IMR-90 (cell line): ENCODE results near the gene ATG2A. TPM values are rescaled to one million over a fixed set of nuclear protein-coding genes. Genes with fewer than 3 reads are reported as not detected.

ENCODE experiments used
- ATAC-seq: fragments of 200-7000 bp; cut with Tn5 transposase; 2 replicates; pipeline ENCODE4 v1.9.1; 2020; ENCODE audit warnings: low read depth, mild to moderate bottlenecking, moderate library complexity
- BruUV-seq: library from RNA; stranded (reverse); fragments of 400-500 nt; replicated peaks from 2 replicates; lab custom pipeline; 2021; lab: Mats Ljungman, UMichigan
- CTCF ChIA-PET: fragments of 300-600 bp; formaldehyde crosslinking; extraction: SDS; loops from one replicate; lab custom pipeline; 2021; ENCODE audit warnings: antibody characterized with exemption; lab: Yijun Ruan, JAX
- POLR2A ChIA-PET: fragments of 300-600 bp; sonication (Branson Sonifier 250); formaldehyde crosslinking; loops from one replicate; lab custom pipeline; 2022; ENCODE audit warnings: antibody characterized with exemption; ENCODE audit not compliant: unreplicated experiment; lab: Charles Lee
- DNase-seq: peaks from one replicate; pipeline ENCODE4 v3.0.0; 2013
- H2AFZ ChIP-seq: replicated peaks from 2 replicates; pipeline ENCODE3; 2013; ENCODE audit warnings: low read length, mild to moderate bottlenecking; ENCODE audit not compliant: poor library complexity
- H2AK5ac ChIP-seq: 2 replicates; pipeline ENCODE4 v1.6.1; 2013; ENCODE audit warnings: low read depth, low read length, inconsistent platforms
- H2AK9ac ChIP-seq: replicated peaks from 2 replicates; pipeline ENCODE3; 2013; ENCODE audit warnings: mild to moderate bottlenecking, low read depth, low read length, moderate library complexity; ENCODE audit not compliant: poor library complexity
- H2BK120ac ChIP-seq: 2 replicates; pipeline ENCODE4 v1.6.1; 2013; ENCODE audit warnings: low read depth, low read length, inconsistent platforms
- H2BK15ac ChIP-seq: 3 replicates; pipeline ENCODE4 v1.6.1; 2013; ENCODE audit warnings: low read depth, low read length, inconsistent platforms
- H2BK20ac ChIP-seq: 2 replicates; pipeline ENCODE4 v1.6.1; 2013; ENCODE audit warnings: low read depth, mild to moderate bottlenecking, inconsistent platforms, low read length, moderate library complexity
- H2BK5ac ChIP-seq: 2 replicates; pipeline ENCODE4 v1.6.1; 2013; ENCODE audit warnings: mild to moderate bottlenecking, low read depth, low read length, inconsistent platforms; ENCODE audit not compliant: poor library complexity, severe bottlenecking
- H3K14ac ChIP-seq: replicated peaks from 2 replicates; pipeline ENCODE4 v1.6.1; 2013; ENCODE audit warnings: low read depth, low read length, inconsistent platforms
- H3K18ac ChIP-seq: 2 replicates; pipeline ENCODE4 v1.6.1; 2013; ENCODE audit warnings: low read depth, low read length, control low read depth
- H3K23ac ChIP-seq: 2 replicates; pipeline ENCODE4 v1.6.1; 2013; ENCODE audit warnings: low read depth, low read length, inconsistent platforms
- H3K27ac ChIP-seq: 2 replicates; pipeline ENCODE4 v1.5.1; 2013; ENCODE audit warnings: mild to moderate bottlenecking, control low read depth, low read length; ENCODE audit not compliant: insufficient read depth
- H3K27me3 ChIP-seq: 2 replicates; pipeline ENCODE4 v1.6.1; 2013; ENCODE audit warnings: low read length; ENCODE audit not compliant: control insufficient read depth, insufficient read depth
- H3K36me3 ChIP-seq: 2 replicates; pipeline ENCODE4 v1.6.1; 2013; ENCODE audit warnings: low read length, mixed read lengths; ENCODE audit not compliant: control insufficient read depth, insufficient read depth
- H3K4ac ChIP-seq: 2 replicates; pipeline ENCODE4 v1.6.1; 2013; ENCODE audit warnings: low read depth, low read length, inconsistent platforms
- H3K4me1 ChIP-seq: 2 replicates; pipeline ENCODE4 v1.6.1; 2013; ENCODE audit warnings: low read length, mixed read lengths; ENCODE audit not compliant: control insufficient read depth, insufficient read depth
- H3K4me2 ChIP-seq: 2 replicates; pipeline ENCODE4 v1.6.1; 2013; ENCODE audit warnings: low read depth, mild to moderate bottlenecking, control low read depth, low read length, moderate library complexity
- H3K4me3 ChIP-seq: 2 replicates; pipeline ENCODE4 v1.5.1; 2013; ENCODE audit warnings: low read depth, mild to moderate bottlenecking, control low read depth, low read length, moderate library complexity; ENCODE audit not compliant: insufficient read depth
- H3K56ac ChIP-seq: 2 replicates; pipeline ENCODE4 v1.6.1; 2013; ENCODE audit warnings: low read length, inconsistent platforms; ENCODE audit not compliant: insufficient read depth; ENCODE audit errors: extremely low read depth
- H3K79me1 ChIP-seq, 2 experiments: 2 replicates each; pipeline ENCODE4 v1.6.1; 2013; ENCODE audit warnings: low read length in 2 of 2, inconsistent platforms in 1 of 2, low read depth in 1 of 2
- H3K9ac ChIP-seq: 2 replicates; pipeline ENCODE4 v1.6.1; 2013; ENCODE audit warnings: low read depth, low read length, control low read depth
- H3K9me1 ChIP-seq: 2 replicates; pipeline ENCODE4 v1.6.1; 2013; ENCODE audit warnings: low read length, inconsistent platforms; ENCODE audit not compliant: insufficient read depth
- H3K9me3 ChIP-seq: 2 replicates; pipeline ENCODE4 v1.6.1; 2013; ENCODE audit warnings: low read length; ENCODE audit not compliant: control insufficient read depth, insufficient read depth
- H4K20me1 ChIP-seq: 2 replicates; pipeline ENCODE4 v1.6.1; 2013; ENCODE audit warnings: low read length, inconsistent platforms; ENCODE audit not compliant: insufficient read depth
- H4K5ac ChIP-seq: 2 replicates; pipeline ENCODE4 v1.6.1; 2013; ENCODE audit warnings: mild to moderate bottlenecking, low read depth, low read length, control low read depth
- H4K8ac ChIP-seq, 2 experiments: 2 replicates each; pipeline ENCODE4 v1.6.1; 2013; ENCODE audit warnings: low read depth in 2 of 2, low read length in 2 of 2, control low read depth in 1 of 2, inconsistent platforms in 1 of 2
- H4K91ac ChIP-seq: 2 replicates; pipeline ENCODE4 v1.6.1; 2013; ENCODE audit warnings: low read depth, low read length, inconsistent platforms; ENCODE audit not compliant: insufficient read depth
- BHLHE40 ChIP-seq: fragments of 150-350 bp; IDR thresholded peaks from 2 replicates; pipeline ENCODE4 v1.6.1; 2016; ENCODE audit warnings: mild to moderate bottlenecking, low read depth, low read length
- CEBPB ChIP-seq: IDR thresholded peaks from 2 replicates; pipeline ENCODE4 v1.6.1; 2012; ENCODE audit warnings: low read depth, low read length, improper control_type of control experiment
- CHD1 ChIP-seq: IDR thresholded peaks from 2 replicates; pipeline ENCODE4 v1.6.1; 2012; ENCODE audit warnings: low read depth, low read length, improper control_type of control experiment
- FOS ChIP-seq: fragments of 150-350 bp; IDR thresholded peaks from 2 replicates; pipeline ENCODE4 v1.6.1; 2016; ENCODE audit warnings: low read depth, low read length
- MAFK ChIP-seq: IDR thresholded peaks from 2 replicates; pipeline ENCODE4 v1.6.1; 2012; ENCODE audit warnings: low read depth, low read length, improper control_type of control experiment
- MAZ ChIP-seq: IDR thresholded peaks from 2 replicates; pipeline ENCODE4 v1.6.1; 2012; ENCODE audit warnings: low read depth, mild to moderate bottlenecking, low read length, improper control_type of control experiment, moderate library complexity, borderline replicate concordance
- MXI1 ChIP-seq: IDR thresholded peaks from 2 replicates; pipeline ENCODE4 v1.6.1; 2012; ENCODE audit warnings: low read depth, mild to moderate bottlenecking, low read length, moderate library complexity, borderline replicate concordance
- NFE2L2 ChIP-seq: fragments of 150-350 bp; IDR thresholded peaks from 2 replicates; pipeline ENCODE4 v1.6.1; 2016; ENCODE audit warnings: low read depth, mild to moderate bottlenecking, low read length
- POLR2A ChIP-seq: IDR thresholded peaks from 2 replicates; pipeline ENCODE4 v1.6.1; 2012; ENCODE audit warnings: mild to moderate bottlenecking, low read depth, low read length
- RAD21 ChIP-seq: IDR thresholded peaks from 2 replicates; pipeline ENCODE4 v1.6.1; 2012; ENCODE audit warnings: low read length, improper control_type of control experiment
- RCOR1 ChIP-seq: IDR thresholded peaks from 2 replicates; pipeline ENCODE4 v1.6.1; 2012; ENCODE audit warnings: mild to moderate bottlenecking, low read length, improper control_type of control experiment; ENCODE audit not compliant: insufficient replicate concordance
- RFX5 ChIP-seq: IDR thresholded peaks from 2 replicates; pipeline ENCODE4 v1.8.0; 2012; ENCODE audit warnings: low read depth, mild to moderate bottlenecking, low read length, moderate library complexity
- SMC3 ChIP-seq: fragments of 150-350 bp; IDR thresholded peaks from 2 replicates; pipeline ENCODE4 v1.6.1; 2016; ENCODE audit warnings: low read depth, mild to moderate bottlenecking, antibody characterized with exemption, low read length, moderate library complexity
- USF2 ChIP-seq: fragments of 150-350 bp; IDR thresholded peaks from 2 replicates; pipeline ENCODE4 v1.6.1; 2017; ENCODE audit warnings: mild to moderate bottlenecking, antibody characterized with exemption, low read length, low read depth
- WGBS, 2 experiments: methylation state at CpG; one replicate each; pipeline versions ENCODE4 v1.1.5 to v1.1.7; 2013; ENCODE audit warnings: missing lambda C conversion rate in 2 of 2; ENCODE audit not compliant: insufficient read length in 1 of 2; ENCODE audit errors: extremely low coverage in 2 of 2; 5-methylcytosine and 5-hydroxymethylcytosine counted together
- dilution Hi-C: fragments of 300-500 bp; cut with HindIII; formaldehyde crosslinking; loops from one replicate; pipeline ENCODE4 v1.14.3; 2018; ENCODE audit warnings: low sequenced_read_pairs; ENCODE audit not compliant: unreplicated experiment
- in situ Hi-C: fragments of 300-500 bp; cut with MboI; formaldehyde crosslinking; loops from 3 replicates; pipeline ENCODE4 v1.14.3; 2019; ENCODE audit warnings: low sequenced_read_pairs, inconsistent platforms, mixed read lengths
- intact Hi-C: fragments of 100-400 bp; cut with micrococcal nuclease; formaldehyde crosslinking; loops from 2 replicates; pipeline ENCODE4 v1.10.0; 2022
- polyA plus RNA-seq, 3 experiments: library from polyadenylated mRNA; depleted of rRNA; stranded (reverse); fragments of >200 nt; gene quantifications; 2 replicates each; pipeline ENCODE4 v1.2.3, GENCODE V29; 2012; ENCODE audit warnings: low replicate concordance in 1 of 3
- total RNA-seq: library from RNA; depleted of rRNA; stranded (reverse); fragments of >200 nt; gene quantifications from 2 replicates; pipeline ENCODE4 v1.2.3, GENCODE V29; 2012
- TF ChIP-seq, protein P1 (sequence below): conservative IDR thresholded peaks from 2 replicates; pipeline ENCODE4 v1.5.1; 2012; ENCODE audit warnings: mild to moderate bottlenecking, low read depth, low read length, improper control_type of control experiment

Gene ATG2A
- total and polyA plus RNA-seq, 2 of the 4 experiments (the other 2 are of a cell fraction), result 3.2 to 10.5 TPM

GRCh38 chr11:64903291-64903833 lies 13.6 kb downstream of the ATG2A start:
- Histone ChIP-seq H3K27me3 (no peaks in the 10 kb centered on the region), H3K79me1 (no peaks in the 10 kb centered on the region), H3K27ac (no peak overlapping the region), H2AK9ac (no peak overlapping the region), H2AK5ac (no peak overlapping the region), H4K20me1 (no peaks in the 10 kb centered on the region), H4K91ac (no peak overlapping the region), H3K14ac (no peak overlapping the region), H4K5ac (no peak overlapping the region), H2BK20ac (no peak overlapping the region), H3K4me3 (no peak overlapping the region), H3K9me3 (no peaks in the 10 kb centered on the region), H2AFZ (no peak overlapping the region), H3K9ac (no peak overlapping the region), H3K4me1 (no peaks in the 10 kb centered on the region), H3K23ac (no peak overlapping the region), H3K9me1 (no peaks in the 10 kb centered on the region), H3K56ac (no peak overlapping the region), H3K4me2 (no peak overlapping the region), H3K36me3 (peaks cover 70% of the 10 kb centered on the region), H4K8ac (no peak overlapping the region), H2BK5ac (no peak overlapping the region), H2BK120ac (no peak overlapping the region), H3K18ac (no peak overlapping the region), H2BK15ac (no peak overlapping the region), H3K4ac (no peak overlapping the region)
- BruUV-seq, result no TSS peak
- POLR2A ChIA-PET, result no interaction called here
- no peak for TF ChIP-seq USF2
- no peak for TF ChIP-seq FOS
- TF ChIP-seq RAD21, result no peak
- no peak for TF ChIP-seq MAZ
- TF ChIP-seq RFX5, result no peak
- no peak for TF ChIP-seq SMC3
- TF ChIP-seq MAFK, result no peak
- TF ChIP-seq RCOR1, result no peak
- TF ChIP-seq, protein P1, sequence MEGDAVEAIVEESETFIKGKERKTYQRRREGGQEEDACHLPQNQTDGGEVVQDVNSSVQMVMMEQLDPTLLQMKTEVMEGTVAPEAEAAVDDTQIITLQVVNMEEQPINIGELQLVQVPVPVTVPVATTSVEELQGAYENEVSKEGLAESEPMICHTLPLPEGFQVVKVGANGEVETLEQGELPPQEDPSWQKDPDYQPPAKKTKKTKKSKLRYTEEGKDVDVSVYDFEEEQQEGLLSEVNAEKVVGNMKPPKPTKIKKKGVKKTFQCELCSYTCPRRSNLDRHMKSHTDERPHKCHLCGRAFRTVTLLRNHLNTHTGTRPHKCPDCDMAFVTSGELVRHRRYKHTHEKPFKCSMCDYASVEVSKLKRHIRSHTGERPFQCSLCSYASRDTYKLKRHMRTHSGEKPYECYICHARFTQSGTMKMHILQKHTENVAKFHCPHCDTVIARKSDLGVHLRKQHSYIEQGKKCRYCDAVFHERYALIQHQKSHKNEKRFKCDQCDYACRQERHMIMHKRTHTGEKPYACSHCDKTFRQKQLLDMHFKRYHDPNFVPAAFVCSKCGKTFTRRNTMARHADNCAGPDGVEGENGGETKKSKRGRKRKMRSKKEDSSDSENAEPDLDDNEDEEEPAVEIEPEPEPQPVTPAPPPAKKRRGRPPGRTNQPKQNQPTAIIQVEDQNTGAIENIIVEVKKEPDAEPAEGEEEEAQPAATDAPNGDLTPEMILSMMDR, result no peak
- TF ChIP-seq CEBPB, result no peak
- TF ChIP-seq CHD1, result no peak
- TF ChIP-seq POLR2A, result no peak
- no peak for TF ChIP-seq BHLHE40
- no peak for TF ChIP-seq NFE2L2
- no peak for TF ChIP-seq MXI1
- 92% methylated on average over 20 of the region's 23 CpGs; no CpG with 5 or more reads in 1 of the 2 experiments for WGBS, 2 experiments
- DNase-seq, result no peak
- intact Hi-C loops, result no loop called here
- ATAC-seq, result no peak
- in situ Hi-C loops, result no loop called here
- CTCF ChIA-PET, result no interaction called here
- dilution Hi-C loops, result no loop called here
